Stimulated activated naive CD8-positive, alpha-beta T cell treated with anti-CD3 and anti-CD28 coated beads, Interleukin-15, Interleukin-2, amounts not matched to agents 100 ng/mL and 50 ng/mL, for 24 hours (primary cell): Measurements from ENCODE around the gene NKG7.
"Not testable (repeated sequence)": the region's sequence is repeated elsewhere in the genome, so short reads cannot be mapped to it uniquely, and the experiment has no call there.

ENCODE experiments used
- H3K27ac Mint-ChIP-seq: one replicate; pipeline ENCODE4 v1.8.0; 2021; ENCODE audit warnings: mild to moderate bottlenecking, mixed read lengths
- H3K27me3 Mint-ChIP-seq: one replicate; pipeline ENCODE4 v1.8.0; 2021; ENCODE audit warnings: mixed read lengths
- H3K36me3 Mint-ChIP-seq: one replicate; pipeline ENCODE4 v1.8.0; 2021; ENCODE audit warnings: low read depth, mixed read lengths
- H3K4me1 Mint-ChIP-seq: one replicate; pipeline ENCODE4 v1.8.0; 2021; ENCODE audit warnings: low read depth, mixed read lengths
- H3K4me3 Mint-ChIP-seq: one replicate; pipeline ENCODE4 v1.8.0; 2021; ENCODE audit warnings: mild to moderate bottlenecking, mixed read lengths
- H3K9me3 Mint-ChIP-seq: one replicate; pipeline ENCODE4 v1.8.0; 2021; ENCODE audit warnings: mixed read lengths

Gene NKG7

DNA sequence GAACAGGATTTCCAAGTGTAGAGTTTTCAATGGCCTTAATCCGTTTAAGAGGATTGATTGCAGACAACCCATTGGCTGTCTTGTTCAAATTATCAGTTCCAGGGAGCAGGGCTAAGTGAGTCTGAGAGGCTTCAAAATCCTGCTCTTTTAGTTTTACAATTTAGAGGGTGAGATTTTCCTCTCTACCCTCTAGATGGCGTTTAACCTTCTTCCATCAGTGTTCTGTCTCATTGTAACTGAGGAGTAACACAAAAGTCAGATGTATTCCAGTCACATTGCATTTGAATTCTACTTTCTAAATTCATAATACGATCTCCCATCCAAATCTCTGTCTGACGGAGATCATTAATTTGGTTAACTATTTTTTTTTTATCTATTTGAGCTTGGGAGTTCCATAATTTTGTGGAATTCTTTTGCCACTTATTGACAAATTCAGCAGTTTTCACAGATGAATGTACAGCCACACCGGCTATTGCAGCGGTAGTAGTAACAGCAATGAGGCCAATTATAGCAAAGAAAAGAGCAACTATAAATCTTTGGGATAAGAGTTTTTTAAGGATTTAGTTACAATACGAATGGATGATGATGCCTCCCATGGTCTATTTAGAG, 25.7 kb upstream of the NKG7 start:
- no peak overlapping the region for H3K4me3 Mint-ChIP-seq
- H3K36me3 Mint-ChIP-seq, result peaks cover 24% of the 10 kb centered on the region
- no peak overlapping the region for H3K27ac Mint-ChIP-seq
- H3K9me3 Mint-ChIP-seq, result peaks cover 11% of the 10 kb centered on the region
- no peaks in the 10 kb centered on the region for H3K27me3 Mint-ChIP-seq
- peaks cover 59% of the 10 kb centered on the region for H3K4me1 Mint-ChIP-seq

DNA sequence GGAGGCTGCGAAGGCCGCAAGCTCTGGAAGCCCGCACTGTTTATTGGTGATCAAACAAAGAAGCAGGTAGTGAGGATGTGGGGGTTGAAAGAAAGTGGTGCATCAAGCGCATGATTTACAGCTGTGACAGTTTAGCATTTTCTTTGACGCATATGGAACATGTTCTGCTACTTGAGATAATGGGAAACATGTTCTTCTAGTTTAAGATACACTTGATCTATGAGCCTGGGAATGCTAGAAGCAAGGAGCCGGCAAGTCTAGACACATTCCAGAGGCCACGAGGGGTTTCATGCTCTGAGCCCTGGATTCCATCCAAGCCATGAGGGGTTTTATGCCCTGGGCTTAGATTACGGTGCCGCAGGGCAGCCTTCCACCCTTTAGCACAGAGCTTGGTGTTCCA, 25.0 kb upstream of the NKG7 start:
- not testable (repeated sequence) for H3K4me3 Mint-ChIP-seq, H3K27ac Mint-ChIP-seq, H3K9me3 Mint-ChIP-seq, H3K27me3 Mint-ChIP-seq
- H3K4me1 Mint-ChIP-seq, result peaks cover 66% of the 10 kb centered on the region
- peaks cover 17% of the 10 kb centered on the region for H3K36me3 Mint-ChIP-seq

DNA sequence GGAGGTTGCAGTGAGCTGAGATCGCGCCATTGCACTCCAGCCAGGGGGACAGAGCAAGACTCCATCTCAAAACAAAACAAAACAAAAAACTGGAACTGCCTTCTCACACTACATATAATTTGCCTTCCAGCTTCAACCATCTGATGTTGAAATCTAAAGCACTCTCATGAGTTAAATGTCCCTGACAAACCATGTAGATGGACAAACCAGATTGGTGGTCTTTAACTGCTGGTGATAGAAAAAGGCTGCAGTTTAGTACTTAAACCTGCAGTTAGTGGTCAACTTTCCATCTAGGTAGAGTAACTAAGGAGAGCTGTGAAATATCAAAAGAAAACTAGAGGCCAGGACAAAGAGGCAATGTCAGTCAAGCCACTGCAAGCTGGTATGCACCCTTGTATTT, 23.7 kb upstream of the NKG7 start:
- Mint-ChIP-seq H3K27me3 (no peaks in the 10 kb centered on the region), H3K27ac (peak overlapping the region; percentile 79), H3K4me1 (peaks cover 73% of the 10 kb centered on the region), H3K4me3 (peak overlapping the region; percentile 97), H3K9me3 (no peaks in the 10 kb centered on the region), H3K36me3 (peaks cover 9% of the 10 kb centered on the region)

DNA sequence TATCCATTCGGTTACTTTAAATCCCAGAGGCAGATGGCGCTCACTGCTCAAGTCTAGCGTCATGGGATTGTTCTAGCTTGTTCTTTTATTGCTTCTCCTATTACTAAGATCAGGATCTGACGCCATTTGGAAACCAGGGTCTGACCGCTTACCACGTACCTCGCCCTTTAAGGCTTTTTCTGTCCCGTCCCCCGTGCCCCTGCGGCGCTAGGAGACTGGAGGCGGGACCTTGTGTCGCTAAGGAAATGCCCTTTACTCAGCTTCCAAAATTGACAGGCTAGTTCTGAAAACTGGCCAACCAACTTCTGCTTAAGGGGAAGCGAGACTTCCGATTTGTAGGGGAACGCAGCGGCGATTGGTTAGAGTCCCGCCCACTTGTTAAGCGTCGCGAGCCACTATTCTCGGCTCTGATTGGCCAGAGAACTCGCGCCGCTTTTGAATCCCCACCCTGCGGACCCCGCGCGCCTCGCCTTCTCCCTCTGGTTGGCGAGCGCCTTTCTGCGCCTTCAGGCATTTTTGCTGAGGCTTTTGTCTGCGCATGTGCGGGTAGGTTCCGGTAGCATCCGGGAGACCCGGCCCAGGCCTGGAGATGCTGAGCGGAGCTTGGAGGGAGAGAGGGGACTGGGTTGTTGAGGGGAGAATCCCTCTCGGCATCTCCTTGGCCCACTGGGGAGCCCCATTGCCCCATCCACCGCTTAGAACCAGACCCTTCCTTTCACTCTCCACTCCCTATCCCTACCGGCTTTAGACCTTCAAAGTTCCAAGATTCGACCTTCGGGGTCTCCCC, 21.8 kb upstream of the NKG7 start:
- Mint-ChIP-seq H3K4me1 (peaks cover 71% of the 10 kb centered on the region), H3K36me3 (peaks cover 9% of the 10 kb centered on the region), H3K27me3 (no peaks in the 10 kb centered on the region), H3K9me3 (no peaks in the 10 kb centered on the region), H3K27ac (peak overlapping the region; percentile 98), H3K4me3 (peak overlapping the region; percentile 97)

DNA sequence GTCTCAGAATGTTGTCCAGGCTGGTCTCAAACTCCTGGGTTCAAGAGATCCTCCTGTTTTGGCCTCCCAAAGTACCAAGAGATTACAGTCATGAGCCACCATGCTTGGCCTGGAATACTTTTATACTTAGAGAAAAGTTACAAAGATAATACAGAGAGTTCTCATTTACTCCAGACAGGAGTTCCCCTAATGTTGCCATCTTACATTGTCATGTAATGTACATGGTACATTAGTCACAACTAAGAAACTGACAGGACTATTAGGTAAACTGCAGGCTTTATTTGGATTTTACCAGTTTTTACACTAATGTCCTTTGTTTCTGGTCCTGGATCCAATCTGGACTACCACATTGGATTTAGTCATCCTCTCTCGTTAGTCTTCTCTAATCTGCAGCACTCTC, 20.2 kb upstream of the NKG7 start:
- peak overlapping the region; percentile 85 for H3K27ac Mint-ChIP-seq
- peaks cover 69% of the 10 kb centered on the region for H3K4me1 Mint-ChIP-seq
- peaks cover 9% of the 10 kb centered on the region for H3K36me3 Mint-ChIP-seq
- no peaks in the 10 kb centered on the region for H3K27me3 Mint-ChIP-seq
- H3K4me3 Mint-ChIP-seq, result peak overlapping the region; percentile 60
- no peaks in the 10 kb centered on the region for H3K9me3 Mint-ChIP-seq

DNA sequence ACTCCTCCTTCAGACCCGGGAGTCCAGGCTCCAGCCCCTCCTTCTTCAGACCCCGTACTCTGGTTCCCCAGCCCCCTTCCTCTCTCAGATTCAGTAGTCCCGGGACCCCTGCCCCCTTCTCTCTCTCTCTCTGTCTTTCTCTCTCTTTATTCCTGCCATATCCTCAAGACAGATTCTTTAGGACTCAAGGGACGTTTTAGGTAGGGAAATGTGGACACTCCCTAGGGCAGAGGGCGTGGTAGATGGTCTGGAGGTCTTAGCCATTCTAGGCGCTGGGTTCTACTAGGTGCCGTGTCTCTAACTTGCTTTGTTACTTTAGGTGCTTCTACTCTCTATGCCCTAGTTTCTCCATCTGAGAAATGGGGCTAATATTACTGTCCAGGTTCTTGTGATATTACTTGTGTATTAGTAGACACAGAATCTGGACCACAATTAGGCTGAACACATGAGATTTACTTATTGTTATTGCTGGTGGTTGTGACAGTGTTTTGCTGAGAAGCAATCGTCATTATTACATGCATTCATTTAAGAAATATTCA, 18.7 kb upstream of the NKG7 start:
- H3K27me3 Mint-ChIP-seq, result no peaks in the 10 kb centered on the region
- peaks cover 6% of the 10 kb centered on the region for H3K36me3 Mint-ChIP-seq
- H3K27ac Mint-ChIP-seq, result peak overlapping the region; percentile 41
- H3K4me3 Mint-ChIP-seq, result no peak overlapping the region
- H3K9me3 Mint-ChIP-seq, result no peaks in the 10 kb centered on the region
- peaks cover 61% of the 10 kb centered on the region for H3K4me1 Mint-ChIP-seq

DNA sequence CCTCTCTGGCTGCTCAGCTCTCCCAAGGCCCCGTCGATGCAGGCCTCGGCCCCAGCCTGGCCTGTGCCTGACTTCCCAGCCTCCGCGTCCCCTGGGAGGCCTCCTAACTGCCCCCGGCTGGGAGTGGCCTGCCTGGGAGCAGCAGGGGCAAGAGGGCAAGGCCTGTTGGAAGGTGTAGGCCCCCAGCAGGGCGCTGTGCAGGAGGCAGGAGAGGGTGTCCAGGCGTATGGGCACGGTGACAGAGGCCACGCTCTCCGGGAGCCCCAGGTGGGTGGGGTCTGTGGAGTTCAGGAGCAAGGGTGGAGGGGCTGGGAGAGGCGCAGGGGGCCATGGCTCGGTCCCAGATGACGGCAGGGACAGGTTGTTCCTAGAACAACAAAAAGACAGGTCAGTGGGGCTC, 16.7 kb upstream of the NKG7 start:
- Mint-ChIP-seq H3K4me1 (peaks cover 41% of the 10 kb centered on the region), H3K9me3 (no peaks in the 10 kb centered on the region), H3K4me3 (no peak overlapping the region), H3K27ac (no peak overlapping the region), H3K27me3 (no peaks in the 10 kb centered on the region), H3K36me3 (no peaks in the 10 kb centered on the region)

DNA sequence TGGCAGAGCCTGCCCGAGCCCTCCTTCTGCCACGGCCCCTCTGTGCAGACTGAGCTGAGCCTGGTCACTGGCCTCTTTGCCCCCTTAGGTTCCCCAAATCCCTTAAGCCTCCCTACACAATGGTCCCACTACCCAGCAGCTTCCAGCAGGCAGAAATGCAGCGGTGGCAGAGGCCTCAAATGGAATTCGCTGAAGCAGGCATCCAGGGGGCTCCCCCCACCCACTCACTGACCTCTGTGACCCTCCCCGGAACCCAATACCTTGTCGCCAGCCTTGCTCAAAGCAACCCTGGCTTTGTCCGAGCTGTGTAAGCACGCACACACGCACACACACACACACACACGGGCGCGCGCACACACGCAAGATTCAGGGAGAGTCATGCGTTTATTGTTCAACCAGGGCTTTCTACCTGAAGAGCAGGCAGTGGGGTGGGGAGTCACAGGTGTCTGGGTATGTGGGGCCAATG, 15.5 kb upstream of the NKG7 start, which contains the start of gene LIM2:
TSS of gene LIM2 (minus strand) at position 51 of the 466 bp plus-strand sequence. CDS start 531 bp downstream, outside the sequence.
- Mint-ChIP-seq H3K36me3 (no peaks in the 10 kb centered on the region), H3K27me3 (no peaks in the 10 kb centered on the region), H3K27ac (peak within 1 kb of the TSS; percentile 62), H3K4me1 (peaks cover 32% of the 10 kb centered on the region), H3K4me3 (no peak within 1 kb of the TSS), H3K9me3 (no peaks in the 10 kb centered on the region)

DNA sequence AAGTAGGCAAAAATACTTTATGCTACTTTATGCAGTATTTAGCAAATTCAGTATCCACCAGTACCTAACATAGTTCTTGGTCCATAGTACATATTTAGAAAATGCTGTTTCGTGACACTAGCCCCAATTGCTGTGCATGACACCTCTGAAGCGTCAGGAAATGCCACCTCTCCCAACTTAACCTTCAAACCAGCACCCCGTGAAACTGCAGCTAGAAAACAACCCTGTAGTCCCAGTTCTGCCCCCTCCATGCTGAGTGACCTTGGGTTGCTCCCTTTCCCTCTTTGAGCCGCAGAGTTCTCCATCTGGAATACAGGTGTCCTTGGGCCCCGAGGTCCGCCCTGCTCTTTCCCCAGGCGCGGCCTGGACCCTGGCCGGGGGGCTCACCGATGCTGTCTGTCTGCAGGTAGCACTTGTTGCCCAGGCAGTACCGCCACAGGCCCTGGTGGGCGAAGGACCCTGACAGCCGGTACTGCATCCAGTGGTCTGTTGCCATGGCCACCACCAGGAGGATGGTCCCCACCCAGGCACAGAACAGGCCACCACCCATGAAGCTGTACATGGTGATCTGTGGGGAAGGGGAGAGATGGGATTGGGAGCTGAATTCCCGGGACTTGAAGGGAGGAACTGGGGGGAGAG, 14.5 kb upstream of the NKG7 start:
- no peak overlapping the region for H3K4me3 Mint-ChIP-seq
- no peaks in the 10 kb centered on the region for H3K9me3 Mint-ChIP-seq
- H3K4me1 Mint-ChIP-seq, result peaks cover 31% of the 10 kb centered on the region
- H3K36me3 Mint-ChIP-seq, result no peaks in the 10 kb centered on the region
- peak overlapping the region; percentile 62 for H3K27ac Mint-ChIP-seq
- H3K27me3 Mint-ChIP-seq, result no peaks in the 10 kb centered on the region

DNA sequence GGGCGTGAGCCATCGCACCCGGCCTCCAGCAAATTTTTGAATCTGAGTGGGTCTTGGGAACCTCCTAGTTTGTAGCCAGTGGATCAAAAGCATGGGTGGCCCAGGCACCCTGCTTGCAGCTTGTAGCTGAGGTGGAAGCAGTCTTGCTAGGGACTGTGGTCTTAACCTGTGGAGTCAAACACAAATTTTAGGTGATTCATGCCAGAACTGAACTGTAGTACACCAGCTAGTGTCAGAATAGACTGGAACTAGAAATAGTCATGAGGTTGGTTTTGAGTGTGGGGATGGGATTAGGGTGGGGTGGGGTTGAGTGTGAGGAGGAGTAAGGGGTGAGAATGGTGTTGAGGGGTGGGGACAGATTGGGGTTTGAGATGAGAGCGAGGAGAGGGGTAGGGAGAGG, 9.6 kb upstream of the NKG7 start:
- Mint-ChIP-seq H3K27me3 (no peaks in the 10 kb centered on the region), H3K36me3 (no peaks in the 10 kb centered on the region), H3K27ac (no peak overlapping the region), H3K9me3 (no peaks in the 10 kb centered on the region), H3K4me1 (peaks cover 33% of the 10 kb centered on the region), H3K4me3 (no peak overlapping the region)

DNA sequence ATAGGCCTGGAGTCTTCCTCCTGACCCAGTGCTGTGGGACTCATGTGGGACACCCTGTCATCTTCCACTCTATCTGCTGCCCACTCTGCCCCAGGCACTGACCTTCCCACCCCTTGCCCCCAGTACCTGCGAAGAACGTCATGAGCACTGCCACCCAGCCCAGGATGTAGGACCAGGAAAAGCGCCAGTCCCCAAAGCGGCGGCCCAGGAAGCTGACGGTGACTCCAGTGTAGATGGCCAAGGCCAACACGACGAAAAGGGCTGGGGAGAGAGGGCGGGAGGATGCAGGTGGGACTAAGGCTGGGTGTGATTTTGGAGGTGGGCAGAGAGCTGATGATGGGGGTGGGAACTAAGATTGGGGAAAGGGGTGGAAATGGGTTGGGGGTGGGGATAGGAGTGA, 7.9 kb upstream of the NKG7 start:
- H3K27me3 Mint-ChIP-seq, result no peaks in the 10 kb centered on the region
- peaks cover 49% of the 10 kb centered on the region for H3K4me1 Mint-ChIP-seq
- H3K9me3 Mint-ChIP-seq, result no peaks in the 10 kb centered on the region
- H3K4me3 Mint-ChIP-seq, result no peak overlapping the region
- peak overlapping the region; percentile 55 for H3K27ac Mint-ChIP-seq
- peaks cover 1% of the 10 kb centered on the region for H3K36me3 Mint-ChIP-seq

DNA sequence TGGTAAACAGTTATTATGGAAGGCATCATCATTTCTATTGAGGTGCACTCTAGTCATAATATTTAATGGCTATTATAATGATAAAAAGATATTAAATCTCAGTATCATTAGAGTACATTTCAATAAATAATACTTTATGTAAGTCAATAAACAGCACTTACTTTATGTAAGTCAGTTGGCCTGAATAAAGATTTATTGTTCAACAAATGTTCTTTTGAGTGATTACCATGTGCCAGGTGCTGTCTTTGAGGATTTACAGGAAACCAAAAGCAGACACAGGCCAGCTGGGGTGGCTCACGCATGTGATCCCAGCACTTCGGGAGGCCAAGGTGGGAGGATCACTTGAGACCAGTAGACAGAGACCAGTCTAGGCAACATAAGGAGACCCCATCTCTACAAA, 5.0 kb upstream of the NKG7 start:
- Mint-ChIP-seq H3K4me1 (peaks cover 75% of the 10 kb centered on the region), H3K4me3 (no peak overlapping the region)

DNA sequence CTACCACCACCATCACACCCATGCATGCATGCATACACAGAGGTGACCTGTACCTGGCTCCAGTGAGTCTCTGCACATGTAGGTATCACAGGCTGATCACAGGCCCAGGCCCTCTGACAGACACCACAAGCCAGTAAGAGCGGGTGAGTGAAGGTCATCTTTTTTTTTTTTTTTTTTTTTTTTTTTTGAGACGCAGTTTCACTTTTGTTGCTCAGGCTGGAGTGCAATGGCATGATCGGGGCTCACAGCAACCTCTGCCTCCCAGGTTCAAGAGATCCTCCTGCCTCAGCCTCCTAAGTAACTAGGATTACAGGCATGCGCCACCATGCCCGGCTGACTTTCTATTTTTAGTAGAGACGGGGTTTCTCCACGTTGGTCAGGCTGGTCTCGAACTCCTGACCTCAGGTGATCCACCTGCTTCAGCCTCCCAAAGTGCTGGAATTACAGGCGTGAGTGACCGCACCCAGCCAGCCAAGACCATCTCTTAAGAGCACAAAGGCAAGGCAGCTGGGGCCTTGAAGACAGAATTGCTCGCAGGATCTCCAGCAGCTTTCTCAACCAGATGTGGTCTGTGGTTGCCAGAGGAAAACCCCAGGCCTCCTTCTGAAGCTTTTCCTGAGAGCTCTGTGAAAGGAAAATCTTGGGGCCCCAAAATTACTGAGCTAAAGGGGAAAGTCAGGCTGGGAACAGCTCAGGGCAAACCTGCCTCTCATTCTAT, 3.2 kb upstream of the NKG7 start:
- Mint-ChIP-seq H3K27me3 (no peaks in the 10 kb centered on the region), H3K27ac (peak overlapping the region; percentile 94), H3K9me3 (no peaks in the 10 kb centered on the region), H3K4me1 (peaks cover 69% of the 10 kb centered on the region), H3K36me3 (peaks cover 15% of the 10 kb centered on the region), H3K4me3 (peak overlapping the region; percentile 94)

More for the DNA sequence above, 5.0 kb upstream of the NKG7 start:
- H3K9me3 Mint-ChIP-seq, result no peaks in the 10 kb centered on the region
- H3K27me3 Mint-ChIP-seq, result no peaks in the 10 kb centered on the region
- no peak overlapping the region for H3K27ac Mint-ChIP-seq
- peaks cover 4% of the 10 kb centered on the region for H3K36me3 Mint-ChIP-seq

DNA sequence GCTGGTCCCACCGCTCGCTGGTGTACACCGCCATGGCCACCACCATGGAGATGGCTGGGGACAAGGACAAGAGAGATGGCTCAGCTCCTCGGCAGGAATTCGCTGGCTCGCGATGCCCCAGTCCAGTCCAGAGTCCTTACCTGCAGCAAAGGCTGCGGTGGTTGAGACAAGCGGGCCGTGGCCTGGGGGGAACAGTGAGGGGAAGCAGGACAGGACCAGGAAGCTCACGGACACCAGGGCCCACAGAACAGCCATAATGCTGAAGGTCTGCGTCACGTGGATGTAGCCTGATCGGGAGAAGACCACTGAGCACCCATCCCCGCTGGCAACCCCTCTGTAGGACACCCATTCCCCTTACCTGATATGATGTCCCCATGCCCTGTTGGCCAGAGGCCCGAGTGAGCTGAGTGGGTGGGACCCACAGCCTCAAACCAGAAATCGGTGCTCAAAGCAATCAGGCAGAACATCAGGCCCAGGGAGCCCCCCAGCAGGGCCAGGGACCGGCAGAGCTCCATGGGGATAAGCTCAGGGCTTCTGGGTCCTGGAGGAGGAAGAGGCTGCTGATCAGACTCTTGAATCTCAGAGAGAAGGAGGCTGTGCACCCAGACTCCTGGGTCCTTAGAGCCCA, 319 bp downstream of the NKG7 start:
- peak overlapping the region; percentile 94 for H3K4me3 Mint-ChIP-seq
- no peaks in the 10 kb centered on the region for H3K9me3 Mint-ChIP-seq
- no peaks in the 10 kb centered on the region for H3K27me3 Mint-ChIP-seq
- peaks cover 27% of the 10 kb centered on the region for H3K36me3 Mint-ChIP-seq
- peaks cover 80% of the 10 kb centered on the region for H3K4me1 Mint-ChIP-seq
- H3K27ac Mint-ChIP-seq, result peak overlapping the region; percentile 94
